Fibroblast of lung (primary cell): ENCODE measurements around the gene EIF2B2.

Experiments
- EZH2 ChIP-seq: IDR thresholded peaks from 2 replicates; pipeline ENCODE4 v1.5.1; 2012; ENCODE audit warnings: low read length, control low read depth, mild to moderate bottlenecking; ENCODE audit errors: missing control alignments
- TF ChIP-seq, protein P1 (sequence below), 2 donors: IDR thresholded peaks in 1 of 2; conservative IDR thresholded peaks in 1 of 2; 1 replicate in 1 of 2; 2 replicates in 1 of 2; pipeline ENCODE4 v1.5.1; 2011 to 2012; ENCODE audit warnings: low read length in 2 of 2, control low read depth in 1 of 2, inconsistent platforms in 1 of 2, low read depth in 1 of 2, mild to moderate bottlenecking in 1 of 2

DNA sequence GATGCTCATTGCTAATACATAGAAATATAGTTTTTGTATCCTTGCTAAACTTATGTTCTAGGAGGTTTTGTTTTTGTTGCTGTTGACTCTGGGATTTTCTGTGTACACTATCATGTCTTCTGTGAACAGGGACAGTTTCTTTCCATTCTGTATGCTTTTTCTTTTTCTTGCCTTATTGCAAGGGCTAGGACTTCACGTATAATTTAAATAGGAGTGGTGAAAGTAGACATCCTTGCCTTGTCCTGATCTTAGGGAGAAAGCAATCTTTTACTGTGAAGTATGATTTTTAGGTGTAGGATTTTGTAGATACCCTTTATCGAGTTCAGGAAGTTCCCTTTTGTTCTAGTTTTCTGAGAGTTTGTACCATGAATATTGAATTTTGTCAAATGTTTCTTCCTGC is 1.5 kb upstream of the EIF2B2 start:
- TF ChIP-seq EZH2, result no peak
- TF ChIP-seq, protein P1, sequence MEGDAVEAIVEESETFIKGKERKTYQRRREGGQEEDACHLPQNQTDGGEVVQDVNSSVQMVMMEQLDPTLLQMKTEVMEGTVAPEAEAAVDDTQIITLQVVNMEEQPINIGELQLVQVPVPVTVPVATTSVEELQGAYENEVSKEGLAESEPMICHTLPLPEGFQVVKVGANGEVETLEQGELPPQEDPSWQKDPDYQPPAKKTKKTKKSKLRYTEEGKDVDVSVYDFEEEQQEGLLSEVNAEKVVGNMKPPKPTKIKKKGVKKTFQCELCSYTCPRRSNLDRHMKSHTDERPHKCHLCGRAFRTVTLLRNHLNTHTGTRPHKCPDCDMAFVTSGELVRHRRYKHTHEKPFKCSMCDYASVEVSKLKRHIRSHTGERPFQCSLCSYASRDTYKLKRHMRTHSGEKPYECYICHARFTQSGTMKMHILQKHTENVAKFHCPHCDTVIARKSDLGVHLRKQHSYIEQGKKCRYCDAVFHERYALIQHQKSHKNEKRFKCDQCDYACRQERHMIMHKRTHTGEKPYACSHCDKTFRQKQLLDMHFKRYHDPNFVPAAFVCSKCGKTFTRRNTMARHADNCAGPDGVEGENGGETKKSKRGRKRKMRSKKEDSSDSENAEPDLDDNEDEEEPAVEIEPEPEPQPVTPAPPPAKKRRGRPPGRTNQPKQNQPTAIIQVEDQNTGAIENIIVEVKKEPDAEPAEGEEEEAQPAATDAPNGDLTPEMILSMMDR (conservative IDR thresholded peaks at IDR 0.05 in 1 of 2, IDR thresholded peaks at IDR 0.05 in 1 of 2; ENCODE audit: low read depth in 1 of 2, low read length in 2 of 2), result no peak
